Measurements from ENCODE around the gene RASGRF1.

Gene RASGRF1

GRCh38 chr15:79094611-79095021 is 4.0 kb upstream of the RASGRF1 start:
- no peak for DNase-seq (ENCODE audit: low spot score)

GRCh38 chr15:79093352-79093935 is 2.9 kb upstream of the RASGRF1 start:
- DNase-seq (ENCODE audit: low spot score), result no peak

- no peak for DNase-seq (ENCODE audit: low spot score)
Observed at GRCh38 chr15:79092382-79092781, 1.8 kb upstream of the RASGRF1 start.

- DNase-seq (ENCODE audit: low spot score), result peak; percentile 45
Observed at GRCh38 chr15:79091204-79091867, 756 bp upstream of the RASGRF1 start.

- no peak for DNase-seq (ENCODE audit: low spot score)
Observed at GRCh38 chr15:79089890-79090486, 592 bp downstream of the RASGRF1 start.

- no peak for DNase-seq (ENCODE audit: low spot score)
Observed at GRCh38 chr15:79089331-79089889, 1.2 kb downstream of the RASGRF1 start.

- DNase-seq (ENCODE audit: low spot score), result no peak
Observed at GRCh38 chr15:79088426-79089205, 2.0 kb downstream of the RASGRF1 start.

GRCh38 chr15:79086814-79087213 is 3.8 kb downstream of the RASGRF1 start:
- no peak for DNase-seq (ENCODE audit: low spot score)

GRCh38 chr15:79084308-79084968 is 6.1 kb downstream of the RASGRF1 start:
- no peak for DNase-seq (ENCODE audit: low spot score)

GRCh38 chr15:79083154-79083553 is 7.4 kb downstream of the RASGRF1 start:
- DNase-seq (ENCODE audit: low spot score), result no peak

- DNase-seq (ENCODE audit: low spot score), result no peak
Observed at GRCh38 chr15:79082363-79083070, 8.1 kb downstream of the RASGRF1 start.

GRCh38 chr15:79078763-79079410 is 11.7 kb downstream of the RASGRF1 start:
- DNase-seq (ENCODE audit: low spot score), result no peak

GRCh38 chr15:79078003-79078402 is 12.6 kb downstream of the RASGRF1 start:
- no peak for DNase-seq (ENCODE audit: low spot score)

GRCh38 chr15:79076661-79077060 is 13.9 kb downstream of the RASGRF1 start:
- DNase-seq (ENCODE audit: low spot score), result no peak

GRCh38 chr15:79075256-79075655 is 15.3 kb downstream of the RASGRF1 start:
- no peak for DNase-seq (ENCODE audit: low spot score)

- no peak for DNase-seq (ENCODE audit: low spot score)
Observed at GRCh38 chr15:79073336-79073735, 17.2 kb downstream of the RASGRF1 start.

- peak; percentile 83 for DNase-seq (ENCODE audit: low spot score)
Observed at GRCh38 chr15:79071901-79072300, 18.7 kb downstream of the RASGRF1 start.

- DNase-seq (ENCODE audit: low spot score), result no peak
Observed at GRCh38 chr15:79068790-79069189, 21.8 kb downstream of the RASGRF1 start.

- DNase-seq (ENCODE audit: low spot score), result no peak
Observed at GRCh38 chr15:79067969-79068368, 22.6 kb downstream of the RASGRF1 start.

- DNase-seq (ENCODE audit: low spot score), result no peak
Observed at GRCh38 chr15:79067072-79067833, 23.3 kb downstream of the RASGRF1 start.

All from AG20443 (cell line).